ENCODE results near the gene COMMD10.
"Not testable (repeated sequence)": the region's sequence is repeated elsewhere in the genome, so short reads cannot be mapped to it uniquely, and the experiment has no call there.

The COMMD10 gene

DNA sequence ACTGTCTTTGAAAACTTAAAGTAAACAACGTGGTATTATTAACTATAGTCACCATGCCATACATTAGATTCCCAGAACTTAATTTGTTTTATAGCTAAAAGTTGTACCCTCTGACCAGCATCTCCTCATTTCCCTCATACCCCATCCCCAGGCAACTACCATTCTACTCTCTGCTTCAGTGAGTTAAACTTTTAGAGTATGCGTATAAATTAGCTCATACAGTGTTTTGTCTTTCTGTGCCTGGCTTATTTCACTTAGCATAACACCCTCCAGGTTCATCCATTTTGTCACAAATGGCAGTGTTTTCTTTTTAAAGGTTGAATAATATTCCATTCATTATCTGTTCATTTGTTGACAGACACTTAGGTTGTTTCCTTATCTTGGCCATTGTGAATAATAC is 14.2 kb downstream of the COMMD10 start:
- no peak for DNase-seq (ENCODE audit: low spot score)

GRCh38 chr5:116104941-116105340 is 20.1 kb downstream of the COMMD10 start:
- not testable (repeated sequence) for DNase-seq (ENCODE audit: low spot score)

DNA sequence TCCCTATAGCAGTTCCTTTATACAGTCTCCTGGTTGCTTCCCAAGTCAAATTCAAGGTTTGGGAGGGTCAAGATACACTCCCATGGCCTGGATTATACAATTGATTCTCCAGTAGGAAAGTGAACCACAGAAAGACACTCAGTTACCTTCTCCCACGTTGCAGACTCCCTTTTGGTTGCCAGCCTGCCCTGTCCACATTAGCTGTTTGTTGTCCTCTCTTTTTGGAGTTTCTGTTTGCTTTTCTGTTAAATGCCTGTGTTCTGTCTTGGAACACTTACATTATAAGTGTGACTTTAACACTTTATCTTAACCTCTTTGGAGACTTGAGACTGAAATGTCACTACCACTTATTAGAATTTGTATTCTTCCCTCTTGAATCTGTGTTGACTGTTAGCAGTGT is 30.3 kb downstream of the COMMD10 start:
- no peak for DNase-seq (ENCODE audit: low spot score)

DNA sequence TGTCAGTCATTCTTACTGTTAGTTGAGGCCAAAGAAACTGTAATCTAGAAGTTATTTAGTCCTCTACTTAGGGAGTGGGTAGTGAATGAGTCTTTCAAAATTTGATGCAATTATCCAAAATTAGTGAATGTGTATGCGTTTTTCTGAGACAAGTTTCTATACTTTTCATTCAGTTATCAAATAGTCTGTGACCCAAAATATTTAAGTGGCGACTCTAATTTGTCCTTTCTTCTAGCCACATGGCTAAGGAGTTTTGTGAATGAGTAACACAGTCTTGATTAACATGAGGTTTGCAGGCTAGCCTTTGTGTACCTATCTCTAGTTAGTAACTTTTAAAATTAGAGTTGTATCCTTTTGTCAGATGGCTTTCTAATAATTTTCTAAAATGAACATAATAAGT is 45.6 kb downstream of the COMMD10 start:
- DNase-seq (ENCODE audit: low spot score): no peak

GRCh38 chr5:116130976-116131375 is 46.2 kb downstream of the COMMD10 start:
- DNase-seq (ENCODE audit: low spot score): no peak

GRCh38 chr5:116133281-116133680 is 48.5 kb downstream of the COMMD10 start:
- no peak for DNase-seq (ENCODE audit: low spot score)

- DNase-seq (ENCODE audit: low spot score): no peak
Observed at GRCh38 chr5:116135344-116135743, 50.5 kb downstream of the COMMD10 start.

DNA sequence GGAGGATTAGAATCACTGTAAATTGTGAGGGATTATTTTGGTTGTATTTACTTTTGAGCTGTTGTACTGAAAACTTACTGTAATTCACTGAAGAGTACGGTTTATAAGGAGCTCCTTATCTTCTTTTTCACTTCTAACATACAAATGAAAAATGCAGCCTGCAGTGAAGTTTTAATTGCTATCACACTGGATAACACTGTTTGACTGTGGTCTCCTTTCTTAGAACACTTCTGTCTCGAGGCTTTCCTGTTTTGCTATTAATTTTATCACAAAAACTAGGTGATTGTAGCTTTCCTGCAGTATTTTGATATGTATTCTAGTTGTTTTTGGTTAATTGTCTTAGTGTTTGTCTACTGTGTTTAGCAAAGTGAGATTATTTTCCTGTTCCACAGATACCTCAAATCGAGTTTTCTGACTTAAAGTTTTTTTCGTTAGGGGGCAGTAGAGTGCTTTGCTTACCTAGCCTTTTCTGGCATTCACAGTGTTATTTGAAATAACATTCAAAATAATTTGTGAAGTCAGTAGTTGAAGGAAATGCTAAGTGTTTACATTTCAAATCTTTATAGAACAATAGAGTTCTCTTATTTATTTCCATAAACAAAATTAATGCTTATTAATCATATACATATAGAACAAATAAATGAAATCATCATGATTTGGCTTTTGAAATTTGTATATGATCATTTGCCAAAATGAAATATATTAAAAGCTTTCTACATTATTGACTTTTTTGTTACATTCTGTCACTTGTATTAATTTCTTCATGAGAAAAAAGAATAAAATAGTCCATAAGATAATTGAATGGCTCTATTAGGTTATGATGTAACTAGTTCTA is 52.9 kb downstream of the COMMD10 start:
- no peak for DNase-seq (ENCODE audit: low spot score)

DNA sequence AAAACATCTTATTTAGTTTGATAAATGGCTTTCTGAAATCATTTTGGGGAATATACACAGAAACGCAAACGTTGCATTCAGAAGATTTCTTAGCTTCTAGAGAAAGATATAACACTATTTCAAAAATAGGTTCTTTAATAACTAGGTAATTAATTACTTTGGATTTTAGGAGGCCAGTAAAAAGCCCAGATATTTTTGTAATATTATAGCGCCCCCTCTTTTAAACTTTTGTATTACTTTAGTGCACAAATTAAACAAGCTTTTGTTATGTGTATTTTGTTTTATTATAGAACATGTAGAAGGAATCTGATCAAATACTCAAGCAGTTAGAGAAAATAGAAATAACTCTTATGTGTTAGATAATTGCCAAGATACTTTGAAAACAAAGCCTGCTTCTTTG is 57.7 kb downstream of the COMMD10 start:
- no peak for DNase-seq (ENCODE audit: low spot score)

DNA sequence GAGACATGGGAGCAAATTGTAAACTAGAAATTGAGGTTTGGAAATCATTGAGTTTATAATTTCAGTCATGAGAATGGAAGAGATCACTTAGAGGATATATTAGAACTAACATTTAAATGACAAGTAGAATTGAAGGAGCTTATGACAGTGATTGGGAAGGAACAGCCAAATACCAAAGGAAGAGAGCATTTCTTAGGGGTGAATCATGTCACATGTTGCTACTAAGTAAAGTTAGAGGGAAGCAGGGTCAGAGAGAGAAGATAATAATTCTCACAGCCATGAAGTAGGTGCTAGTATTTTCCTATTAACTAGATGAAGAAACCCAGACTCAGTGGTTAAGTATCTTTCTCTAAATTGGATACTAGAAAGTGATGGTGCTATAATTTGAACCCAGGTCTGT is 59.3 kb downstream of the COMMD10 start:
- no peak for DNase-seq (ENCODE audit: low spot score)

- DNase-seq (ENCODE audit: low spot score): no peak
Observed at GRCh38 chr5:116144991-116145390, 60.2 kb downstream of the COMMD10 start.

- DNase-seq (ENCODE audit: low spot score): no peak
Observed at GRCh38 chr5:116145416-116145815, 60.6 kb downstream of the COMMD10 start.

DNA sequence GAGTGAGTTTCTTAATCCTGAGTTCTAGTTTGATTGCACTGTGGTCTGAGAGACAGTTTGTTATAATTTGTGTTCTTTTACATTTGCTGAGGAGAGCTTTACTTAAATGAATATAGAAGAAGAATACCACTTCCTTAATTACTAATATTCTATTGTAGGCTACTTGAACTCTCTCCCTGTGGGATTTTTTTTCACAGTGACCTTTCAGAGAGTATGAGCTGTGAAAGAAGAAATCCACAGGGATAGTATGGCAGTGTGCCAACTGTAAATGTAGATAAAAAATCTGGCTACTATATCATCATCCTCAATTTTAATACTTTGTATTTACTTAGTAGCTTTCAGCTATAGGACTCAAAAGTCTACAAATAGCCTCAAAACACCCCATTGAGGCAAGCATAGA is 67.3 kb downstream of the COMMD10 start:
- no peak for DNase-seq (ENCODE audit: low spot score)

GRCh38 chr5:116153687-116154174 is 68.9 kb downstream of the COMMD10 start:
- DNase-seq (ENCODE audit: low spot score): no peak

DNA sequence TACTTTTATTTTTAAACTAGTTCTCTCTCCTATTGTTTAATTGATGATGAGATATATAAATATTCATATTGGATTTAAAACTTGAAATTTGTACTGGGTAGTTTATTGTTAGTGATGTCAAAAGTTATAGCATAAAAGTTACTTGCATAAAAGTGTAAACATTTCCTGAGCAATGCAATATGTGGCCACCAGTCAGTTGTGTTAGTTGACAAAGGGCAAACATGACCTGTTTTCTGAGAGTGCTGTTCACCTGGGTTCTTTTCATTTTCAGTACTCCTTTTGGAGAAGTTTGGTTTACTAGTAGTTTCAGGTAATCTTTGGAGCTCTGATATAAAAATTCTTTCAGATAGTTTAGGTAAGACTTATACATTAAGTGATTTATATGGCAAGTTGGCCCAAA is 69.4 kb downstream of the COMMD10 start:
- DNase-seq (ENCODE audit: low spot score): no peak

GRCh38 chr5:116154931-116155330 is 70.1 kb downstream of the COMMD10 start:
- DNase-seq (ENCODE audit: low spot score): no peak

DNA sequence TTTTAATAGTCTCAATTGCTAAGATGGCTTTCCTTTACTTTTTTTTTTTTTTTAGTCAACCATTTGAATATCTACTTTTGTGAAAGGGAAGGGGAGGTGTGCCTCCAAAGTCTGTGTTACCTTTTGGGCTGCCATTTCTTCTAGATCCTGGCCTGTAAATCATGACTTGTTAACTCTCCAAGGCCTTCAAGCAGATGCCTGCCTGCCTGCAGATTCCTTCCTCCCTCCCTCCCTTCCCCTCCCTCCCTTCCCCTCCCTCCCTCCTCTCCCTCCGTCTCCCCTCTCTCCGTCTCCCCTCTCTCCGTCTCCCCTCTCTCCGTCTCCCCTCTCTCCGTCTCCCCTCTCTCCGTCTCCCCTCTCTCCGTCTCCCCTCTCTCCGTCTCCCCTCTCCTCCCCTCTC is 73.1 kb downstream of the COMMD10 start:
- DNase-seq (ENCODE audit: low spot score): no peak

DNA sequence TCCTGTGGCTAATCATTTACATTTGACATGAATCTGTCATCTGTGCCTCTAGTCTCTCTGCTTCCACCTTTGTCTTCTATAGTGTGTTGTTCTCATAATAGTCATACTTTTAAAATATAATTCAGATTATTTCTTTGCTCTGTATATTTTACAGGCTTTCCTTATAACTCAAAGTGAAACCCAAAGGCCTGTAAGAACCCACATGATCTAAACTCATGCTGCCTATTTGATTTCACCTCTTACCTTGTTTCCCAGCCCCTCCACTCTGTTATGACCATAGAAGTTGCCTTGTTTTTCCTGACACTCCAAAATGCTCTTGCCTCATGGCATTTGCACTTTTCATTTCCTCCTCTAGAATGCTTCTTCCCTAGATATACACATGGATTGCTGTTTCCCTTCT is 74.2 kb downstream of the COMMD10 start:
- DNase-seq (ENCODE audit: low spot score): no peak

GRCh38 chr5:116174111-116174510 is 89.3 kb downstream of the COMMD10 start:
- no peak for DNase-seq (ENCODE audit: low spot score)

DNA sequence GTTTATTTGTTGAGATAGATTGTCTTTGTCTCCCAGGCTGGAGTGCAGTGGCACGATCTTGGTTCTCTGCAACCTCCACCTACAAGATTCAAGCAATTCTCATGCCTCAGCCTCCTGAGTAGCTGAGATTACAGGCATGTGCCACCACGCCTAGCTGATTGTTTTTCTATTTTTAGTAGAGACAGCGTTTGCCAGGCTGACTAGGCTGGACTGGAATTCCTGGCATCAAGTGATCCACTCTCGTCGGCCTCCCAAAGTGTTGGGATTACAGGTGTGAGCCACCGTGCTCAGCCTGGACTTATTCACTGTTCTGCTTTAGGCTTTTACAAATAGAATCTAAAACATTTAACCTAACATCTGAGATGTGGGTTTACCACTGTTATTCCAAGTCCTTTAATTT is 91.3 kb downstream of the COMMD10 start:
- no peak for DNase-seq (ENCODE audit: low spot score)

DNA sequence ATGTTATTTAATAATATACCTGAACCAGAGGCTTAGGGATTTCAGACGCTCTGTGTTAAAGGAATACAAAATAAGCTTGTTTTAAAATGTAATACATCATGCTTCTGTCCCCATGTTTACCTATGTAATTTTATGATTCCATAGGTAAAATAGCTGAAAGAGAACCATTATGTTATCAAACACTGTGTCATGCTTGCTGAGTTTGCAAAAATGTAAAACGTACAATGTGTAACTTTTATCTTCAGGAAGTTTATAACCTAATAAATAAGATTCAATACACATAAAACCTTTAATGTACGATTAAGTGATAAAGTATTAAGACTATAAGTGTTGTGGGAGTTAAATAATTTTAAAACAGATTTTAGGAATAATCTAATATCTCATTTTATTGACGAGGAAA is 94.1 kb downstream of the COMMD10 start:
- no peak for DNase-seq (ENCODE audit: low spot score)

- DNase-seq (ENCODE audit: low spot score): no peak
Observed at GRCh38 chr5:116209166-116209565, 124.3 kb downstream of the COMMD10 start.

DNA sequence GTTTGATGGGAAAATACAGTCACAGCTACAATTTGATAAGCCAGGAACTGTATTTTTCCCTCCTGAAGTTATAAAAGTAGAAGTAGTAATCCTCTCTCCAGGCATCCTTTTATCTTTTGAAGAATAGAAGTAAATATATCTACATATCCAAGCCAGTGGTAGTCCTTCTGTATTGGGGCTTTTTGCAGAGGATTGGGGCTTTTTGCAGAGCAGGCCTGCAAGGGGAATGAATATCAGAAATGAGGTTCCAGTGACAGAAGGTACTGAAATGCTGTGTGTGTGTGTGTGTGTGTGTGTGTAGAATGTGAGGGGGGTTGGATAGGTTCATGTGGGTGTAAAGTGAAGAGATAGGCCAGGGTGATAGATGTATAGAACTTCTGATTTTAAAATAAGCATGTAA is 127.4 kb downstream of the COMMD10 start:
- no peak for DNase-seq (ENCODE audit: low spot score)

DNA sequence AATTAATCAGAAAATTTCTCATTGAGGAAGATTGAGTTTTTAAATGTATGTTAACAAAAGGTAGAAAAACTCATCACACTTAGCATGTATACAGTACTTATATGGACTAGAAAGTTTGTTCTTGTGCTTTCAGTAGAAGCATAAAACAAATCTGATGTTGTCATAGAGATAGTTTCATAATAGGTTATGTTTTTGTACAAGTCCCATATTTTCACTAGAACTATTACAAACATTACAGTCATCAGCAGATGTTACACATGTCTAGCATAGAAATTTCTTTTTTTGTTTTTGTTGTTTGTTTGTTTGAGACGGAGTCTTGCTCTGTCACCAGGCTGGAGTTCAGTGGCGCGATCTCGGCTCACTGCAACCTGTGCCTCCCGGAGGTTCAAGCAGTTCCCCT is 131.4 kb downstream of the COMMD10 start:
- DNase-seq (ENCODE audit: low spot score): no peak
